Gastroesophageal sphincter (tissue), 4 donors: ENCODE measurements around the gene PDE3A. TPM values are rescaled to one million over a fixed set of nuclear protein-coding genes. Genes with fewer than 3 reads are reported as not detected.

ENCODE experiments used
- ATAC-seq: fragments of 150-250 bp; one replicate; pipeline ENCODE4 v1.9.1; 2016; ENCODE audit warnings: mild to moderate bottlenecking, moderate library complexity
- H3K27ac ChIP-seq, 4 donors: fragments of 200-600 bp; sonication (generic) in 3 of 4; 1 replicate in 3 of 4; 2 replicates in 1 of 4; pipeline ENCODE4 v1.5.1; 2016 to 2019
- H3K27me3 ChIP-seq: fragments of 200-600 bp; sonication (generic); one replicate; pipeline ENCODE4 v1.5.1; 2019
- H3K36me3 ChIP-seq, 2 donors: fragments of 200-600 bp; sonication (generic); one replicate each; pipeline ENCODE4 v1.5.1; 2019; ENCODE audit warnings: control low read depth in 1 of 2
- H3K4me1 ChIP-seq, 3 donors: fragments of 200-600 bp; sonication (generic); 1 replicate in 2 of 3; 2 replicates in 1 of 3; pipeline ENCODE4 v1.5.1; 2016 to 2019; ENCODE audit warnings: control low read depth in 2 of 3
- H3K4me3 ChIP-seq, 2 donors: fragments of 200-600 bp; sonication (generic); one replicate each; pipeline ENCODE4 v1.5.1; 2019; ENCODE audit warnings: mild to moderate bottlenecking in 1 of 2, moderate library complexity in 1 of 2
- H3K9me3 ChIP-seq, 3 donors: fragments of 200-600 bp; sonication (generic); one replicate each; pipeline ENCODE4 v1.5.1; 2017 to 2019; ENCODE audit warnings: control low read depth in 2 of 3
- EP300 ChIP-seq: sonication (generic); formaldehyde crosslinking; IDR thresholded peaks from one replicate; pipeline ENCODE4 v1.6.1; 2017; ENCODE audit warnings: antibody characterized with exemption, mild to moderate bottlenecking
- POLR2A ChIP-seq, 2 donors: fragments of 450-650 bp; IDR thresholded peaks; one replicate each; pipeline ENCODE4 v1.6.1; 2017; ENCODE audit warnings: antibody characterized with exemption in 2 of 2, mild to moderate bottlenecking in 2 of 2, moderate library complexity in 1 of 2
- POLR2AphosphoS5 ChIP-seq: sonication (generic); formaldehyde crosslinking; IDR thresholded peaks from one replicate; pipeline ENCODE4 v1.6.1; 2017; ENCODE audit warnings: antibody characterized with exemption
- WGBS, 2 donors: methylation state at CpG; one replicate each; pipeline ENCODE4 v1.1.5; 2018; ENCODE audit warnings: low coverage in 1 of 2; 5-methylcytosine and 5-hydroxymethylcytosine counted together
- total RNA-seq, 4 donors: library from RNA; depleted of rRNA; stranded (reverse); fragments of >200 nt; gene quantifications; one replicate each; pipeline ENCODE4 v1.1.0, GENCODE V29; 2016
- TF ChIP-seq, protein P1 (sequence below), 4 experiments: fragments of 200-600 bp in 2 of 4; fragments of 450-650 bp in 2 of 4; sonication (generic) in 1 of 4; IDR thresholded peaks; one replicate each; pipeline ENCODE4 v1.5.1; 2017 to 2019; ENCODE audit warnings: antibody characterized with exemption in 4 of 4, mild to moderate bottlenecking in 2 of 4, moderate library complexity in 2 of 4

Gene PDE3A
- total RNA-seq, 4 donors from 2014 or later, result 104 to 194 (median 139) TPM

DNA sequence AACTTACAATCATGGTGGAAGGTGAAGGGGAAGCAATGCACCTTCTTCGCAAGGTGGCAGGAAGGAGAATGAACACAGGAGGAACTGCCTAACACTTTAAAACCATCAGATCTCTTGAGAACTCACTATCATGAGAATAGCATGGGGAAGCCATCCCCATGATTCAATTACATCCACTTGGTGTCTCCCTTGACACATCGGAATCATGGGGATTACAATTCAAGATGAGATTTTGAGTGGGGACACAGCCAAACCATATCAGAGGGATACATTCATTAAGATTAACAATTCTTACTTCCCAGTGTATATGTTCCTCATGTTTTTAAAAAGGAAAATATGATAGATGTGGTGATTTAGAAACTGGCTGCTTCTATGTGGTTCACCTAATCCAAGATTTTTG is 117.9 kb downstream of the PDE3A start:
- no peaks in the 10 kb centered on the region for H3K27me3 ChIP-seq
- TF ChIP-seq POLR2AphosphoS5 (no peak), POLR2A (IDR thresholded peaks at IDR 0.05) (no peak), EP300 (no peak)
- TF ChIP-seq, protein P1, sequence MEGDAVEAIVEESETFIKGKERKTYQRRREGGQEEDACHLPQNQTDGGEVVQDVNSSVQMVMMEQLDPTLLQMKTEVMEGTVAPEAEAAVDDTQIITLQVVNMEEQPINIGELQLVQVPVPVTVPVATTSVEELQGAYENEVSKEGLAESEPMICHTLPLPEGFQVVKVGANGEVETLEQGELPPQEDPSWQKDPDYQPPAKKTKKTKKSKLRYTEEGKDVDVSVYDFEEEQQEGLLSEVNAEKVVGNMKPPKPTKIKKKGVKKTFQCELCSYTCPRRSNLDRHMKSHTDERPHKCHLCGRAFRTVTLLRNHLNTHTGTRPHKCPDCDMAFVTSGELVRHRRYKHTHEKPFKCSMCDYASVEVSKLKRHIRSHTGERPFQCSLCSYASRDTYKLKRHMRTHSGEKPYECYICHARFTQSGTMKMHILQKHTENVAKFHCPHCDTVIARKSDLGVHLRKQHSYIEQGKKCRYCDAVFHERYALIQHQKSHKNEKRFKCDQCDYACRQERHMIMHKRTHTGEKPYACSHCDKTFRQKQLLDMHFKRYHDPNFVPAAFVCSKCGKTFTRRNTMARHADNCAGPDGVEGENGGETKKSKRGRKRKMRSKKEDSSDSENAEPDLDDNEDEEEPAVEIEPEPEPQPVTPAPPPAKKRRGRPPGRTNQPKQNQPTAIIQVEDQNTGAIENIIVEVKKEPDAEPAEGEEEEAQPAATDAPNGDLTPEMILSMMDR (IDR thresholded peaks at IDR 0.05), result no peak
- ATAC-seq, result no peak
- H3K4me1 ChIP-seq, result peaks cover 0 to 63% (median 0%) of the 10 kb centered on the region in 3 donors
- H3K4me3 ChIP-seq, result no peak overlapping the region
- no peaks in the 10 kb centered on the region for H3K9me3 ChIP-seq
- H3K27ac ChIP-seq, result peak overlapping the region in 2 of 4 donors; percentile 14 to 41
- 90% methylated on average over 2 of the region's 2 CpGs; no CpG with 5 or more reads in 1 of the 2 donors for WGBS, 2 donors
- no peaks in the 10 kb centered on the region for H3K36me3 ChIP-seq

DNA sequence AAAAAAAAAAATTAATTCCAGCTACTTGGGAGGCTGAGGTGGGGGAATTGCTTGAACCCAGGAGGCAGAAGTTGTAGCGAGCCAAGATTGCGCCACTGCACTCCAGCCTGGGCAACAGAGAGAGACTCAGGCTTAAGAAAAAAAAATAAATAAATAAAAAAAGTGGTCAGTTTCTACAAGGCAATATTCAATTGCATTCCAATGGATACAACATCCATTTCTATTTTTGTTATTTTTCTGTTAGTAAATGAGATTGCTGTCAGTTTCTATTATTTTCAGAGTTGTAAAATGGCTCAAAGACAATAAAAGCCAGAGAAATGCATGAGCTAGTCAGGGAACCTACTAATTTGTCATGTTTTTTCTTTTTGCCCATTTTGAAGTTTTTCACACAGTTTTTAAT is 119.2 kb downstream of the PDE3A start:
- Histone ChIP-seq H3K27me3 (no peaks in the 10 kb centered on the region), H3K4me3 (no peak overlapping the region), H3K36me3 (no peaks in the 10 kb centered on the region), H3K9me3 (no peaks in the 10 kb centered on the region), H3K4me1 (peaks cover 0 to 62% (median 0%) of the 10 kb centered on the region in 3 donors), H3K27ac (no peak overlapping the region)
- ATAC-seq, result no peak
- WGBS, 2 donors, result 89% methylated on average over 2 of the region's 2 CpGs
- TF ChIP-seq POLR2AphosphoS5, result no peak
- no peak for TF ChIP-seq POLR2A (IDR thresholded peaks at IDR 0.05)
- TF ChIP-seq, protein P1 (IDR thresholded peaks at IDR 0.05), result no peak
- no peak for TF ChIP-seq EP300

DNA sequence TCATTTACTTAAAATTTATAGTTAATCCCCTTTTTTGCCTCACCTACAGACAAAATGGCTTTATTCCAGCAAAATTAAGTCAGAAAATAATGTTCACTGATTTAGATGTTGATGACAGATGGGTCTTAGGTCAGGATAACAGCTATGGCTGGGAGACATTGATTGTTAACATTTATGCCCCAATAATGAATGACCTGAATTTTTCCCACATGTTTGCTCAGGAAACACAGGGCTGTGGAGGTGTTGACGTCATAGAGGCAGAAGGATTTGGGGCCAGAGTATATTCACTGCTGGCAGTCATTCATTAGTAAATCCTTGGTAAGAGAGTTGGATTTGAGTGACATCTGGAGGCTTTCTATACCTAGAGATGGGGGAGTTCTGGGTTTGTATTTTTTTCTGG is 121.3 kb downstream of the PDE3A start:
- no peaks in the 10 kb centered on the region for H3K9me3 ChIP-seq
- no peaks in the 10 kb centered on the region for H3K27me3 ChIP-seq
- ATAC-seq, result no peak
- no peak overlapping the region for H3K27ac ChIP-seq
- TF ChIP-seq EP300 (no peak), POLR2AphosphoS5 (no peak), POLR2A (IDR thresholded peaks at IDR 0.05) (no peak)
- TF ChIP-seq, protein P1 (IDR thresholded peaks at IDR 0.05), result no peak
- H3K4me3 ChIP-seq, result no peak overlapping the region
- H3K36me3 ChIP-seq, result no peaks in the 10 kb centered on the region
- peaks cover 0 to 64% (median 3%) of the 10 kb centered on the region in 3 donors for H3K4me1 ChIP-seq
- WGBS, 2 donors, result 14 to 58% methylated on average over 1 of the region's 1 CpG

DNA sequence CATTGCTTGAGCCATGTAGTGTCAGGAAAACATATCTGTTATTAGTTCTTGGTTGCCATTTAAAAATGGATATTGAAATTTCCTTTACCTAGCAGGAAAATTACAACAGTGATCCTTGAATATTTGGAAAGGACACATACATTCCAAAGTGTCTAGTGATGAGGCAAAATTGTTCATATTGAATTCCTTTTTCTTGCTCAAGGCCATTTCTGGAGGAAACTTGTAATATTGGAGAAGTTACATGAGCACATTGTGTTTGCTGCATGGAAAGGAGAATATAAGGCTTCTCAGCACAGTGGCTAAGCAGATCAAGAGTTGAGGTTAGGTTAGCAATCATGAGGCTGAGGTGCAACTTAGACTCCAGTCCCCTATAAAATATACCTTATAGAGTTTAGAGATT is 121.9 kb downstream of the PDE3A start:
- no peaks in the 10 kb centered on the region for H3K36me3 ChIP-seq
- no peaks in the 10 kb centered on the region for H3K9me3 ChIP-seq
- H3K4me1 ChIP-seq, result peaks cover 0 to 64% (median 3%) of the 10 kb centered on the region in 3 donors
- TF ChIP-seq POLR2AphosphoS5, result no peak
- no peak for TF ChIP-seq EP300
- TF ChIP-seq, protein P1 (IDR thresholded peaks at IDR 0.05), result no peak
- no peak for TF ChIP-seq POLR2A (IDR thresholded peaks at IDR 0.05)
- no peak overlapping the region for H3K4me3 ChIP-seq
- no peak overlapping the region for H3K27ac ChIP-seq
- ATAC-seq, result no peak
- H3K27me3 ChIP-seq, result no peaks in the 10 kb centered on the region

DNA sequence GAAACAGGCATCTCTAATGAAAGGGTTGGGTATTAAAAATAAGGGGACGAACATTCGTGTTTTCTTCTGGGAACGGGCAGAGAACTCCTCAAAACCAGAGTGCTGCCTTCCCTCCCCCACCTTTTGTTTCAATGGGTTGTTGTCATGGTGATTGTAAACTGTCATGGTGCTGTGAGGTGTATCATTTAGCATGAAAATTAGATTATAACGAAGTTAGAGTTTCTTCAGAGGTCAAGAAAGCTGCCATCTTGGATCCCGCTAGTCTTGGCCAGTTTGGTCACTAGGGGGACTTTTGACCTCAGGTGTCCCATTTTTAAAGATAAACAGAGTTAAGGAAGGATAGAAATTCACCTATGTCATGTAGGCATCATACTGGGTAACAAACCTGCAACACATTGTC is 123.0 kb downstream of the PDE3A start:
- H3K27ac ChIP-seq, result no peak overlapping the region
- TF ChIP-seq, protein P1 (IDR thresholded peaks at IDR 0.05), result no peak
- TF ChIP-seq POLR2A (IDR thresholded peaks at IDR 0.05) (no peak), EP300 (no peak), POLR2AphosphoS5 (no peak)
- H3K9me3 ChIP-seq, result no peaks in the 10 kb centered on the region
- no peak for ATAC-seq
- H3K4me1 ChIP-seq, result peaks cover 0 to 65% (median 3%) of the 10 kb centered on the region in 3 donors
- 70 to 71% methylated on average over 5 of the region's 5 CpGs for WGBS, 2 donors
- H3K36me3 ChIP-seq, result no peaks in the 10 kb centered on the region
- no peaks in the 10 kb centered on the region for H3K27me3 ChIP-seq
- H3K4me3 ChIP-seq, result no peak overlapping the region
